GM18511 (cell line): Measurements from ENCODE around the gene HPS5.
"Not testable (repeated sequence)": the region's sequence is repeated elsewhere in the genome, so short reads cannot be mapped to it uniquely, and the experiment has no call there.

Source experiments
- ATAC-seq: cut with Tn5 transposase; IDR thresholded peaks from one replicate; pipeline ENCODE4 v1.9.1; 2021; ENCODE audit warnings: mild to moderate bottlenecking, moderate library complexity; ENCODE audit not compliant: unreplicated experiment

The HPS5 gene

GRCh38 chr11:18282626-18283025, 39.3 kb downstream of the HPS5 start:
- ATAC-seq, result no peak

- peak; percentile 91 for ATAC-seq
These were observed 41.4 kb downstream of the HPS5 start for GRCh38 chr11:18280438-18281045.

- ATAC-seq, result no peak
These were observed 44.2 kb downstream of the HPS5 start for GRCh38 chr11:18277565-18278271.

DNA sequence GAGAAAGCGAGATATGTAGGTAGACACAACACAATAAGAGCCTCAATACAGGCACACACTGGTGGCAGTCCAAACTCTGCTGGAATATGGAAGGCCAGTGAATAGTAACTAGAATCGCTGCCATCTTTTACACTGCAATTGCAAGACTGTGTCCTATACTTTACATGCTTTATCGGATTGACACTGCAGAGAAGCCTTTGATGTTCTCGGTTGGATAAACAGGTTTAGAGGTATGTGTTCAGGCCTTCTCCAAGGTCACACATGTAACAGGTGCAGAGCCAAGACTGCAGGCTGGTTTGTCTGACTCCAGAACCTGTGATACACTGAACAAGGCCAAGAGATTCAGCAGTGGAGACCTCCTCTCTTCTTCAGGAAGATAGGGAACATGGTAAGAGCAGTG, 50.7 kb downstream of the HPS5 start:
- no peak for ATAC-seq

GRCh38 chr11:18270102-18270501, 51.8 kb downstream of the HPS5 start:
- no peak for ATAC-seq

- not testable (repeated sequence) for ATAC-seq
These were observed 52.7 kb downstream of the HPS5 start for GRCh38 chr11:18269252-18269651.

DNA sequence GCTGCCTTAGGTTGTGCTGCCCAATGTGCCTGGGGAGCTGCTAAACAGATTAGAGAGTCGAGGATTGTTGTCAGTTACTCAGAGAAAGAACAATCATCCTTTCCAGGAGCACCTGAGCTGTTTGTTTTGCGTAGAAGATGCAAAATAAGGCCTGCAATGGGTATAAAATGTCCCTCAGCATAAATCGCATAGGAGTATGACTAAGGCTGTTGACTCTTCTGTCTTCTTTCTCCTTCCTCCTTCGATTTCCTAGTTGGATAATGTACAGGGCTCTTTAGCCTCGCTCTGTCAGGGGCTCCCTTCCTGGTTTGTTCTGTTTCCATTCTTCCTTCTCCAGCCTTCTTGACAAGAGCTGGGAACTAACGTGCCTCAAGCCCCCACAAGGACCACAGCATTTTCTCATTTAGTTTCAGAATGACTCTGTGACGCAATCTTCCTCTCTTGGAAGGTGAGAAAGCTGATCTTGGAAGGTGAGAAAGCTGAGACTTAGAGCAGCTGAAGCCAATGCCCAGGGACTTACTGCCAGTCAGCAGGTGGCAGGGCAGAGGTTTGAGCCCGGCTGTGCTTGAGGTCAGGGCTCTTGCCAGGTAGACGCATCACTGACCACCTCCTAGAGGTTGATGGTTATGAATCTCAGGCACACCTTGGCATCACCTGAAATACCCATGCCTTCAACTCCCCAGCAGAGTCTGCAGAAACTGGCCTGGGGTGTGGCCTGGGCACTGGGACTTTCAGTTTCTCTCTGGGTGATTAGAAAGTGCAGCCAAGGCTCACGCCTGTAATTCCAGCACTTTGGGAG, 54.4 kb downstream of the HPS5 start:
- ATAC-seq, result peak; percentile 77

- no peak for ATAC-seq
These were observed 56.0 kb downstream of the HPS5 start, which contains the start of gene SAA1 for GRCh38 chr11:18265949-18266348. Gene SAA1 (plus strand): TSS chr11:18266264. CDS start chr11:18266888, 624 bp downstream.

DNA sequence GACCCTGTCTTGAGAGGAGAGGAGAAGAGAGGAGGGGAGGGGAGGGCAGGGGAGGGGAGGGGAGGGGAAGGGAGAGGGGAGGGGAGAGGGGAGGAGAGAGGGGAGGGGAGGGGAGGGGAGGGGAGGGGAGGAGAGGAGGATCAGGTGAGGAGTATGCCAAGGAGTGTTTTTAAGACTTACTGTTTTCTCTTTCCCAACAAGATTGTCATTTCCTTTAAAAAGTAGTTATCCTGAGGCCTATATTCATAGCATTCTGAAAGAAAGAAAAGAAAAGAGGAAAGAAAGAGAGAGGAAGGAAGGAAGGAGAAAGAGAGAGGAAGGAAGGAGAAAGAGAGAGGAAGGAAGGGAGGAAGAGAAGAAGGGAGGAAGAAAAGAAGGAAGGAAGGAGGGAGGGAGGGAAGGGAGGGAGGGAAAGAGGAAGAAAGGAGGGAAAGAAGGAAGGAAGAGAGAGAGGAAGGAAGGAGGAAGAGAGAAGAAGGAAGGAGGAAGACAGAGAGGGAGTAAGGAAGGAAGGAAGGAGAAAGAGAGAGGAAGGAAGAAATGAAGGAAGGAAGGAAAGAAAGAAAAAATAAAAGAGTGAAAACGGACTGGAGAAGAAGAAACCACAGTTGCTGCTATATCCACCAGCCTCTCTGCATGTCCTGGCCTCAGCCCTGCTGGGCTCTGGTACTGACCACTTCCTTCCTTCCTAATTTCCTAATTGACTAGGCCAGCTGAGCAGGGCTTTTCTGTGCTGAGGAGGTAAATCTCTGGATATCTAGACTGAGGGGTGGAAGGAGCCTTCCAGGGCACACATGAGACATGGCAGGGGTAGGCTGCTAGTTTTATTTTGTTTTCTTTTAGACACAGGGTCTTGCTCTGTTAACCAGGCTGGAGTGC, 57.0 kb downstream of the HPS5 start:
- no peak for ATAC-seq

- peak; percentile 47 for ATAC-seq
These were observed 57.9 kb downstream of the HPS5 start for GRCh38 chr11:18264035-18264434.

- ATAC-seq, result not testable (repeated sequence)
These were observed 59.1 kb downstream of the HPS5 start for GRCh38 chr11:18262681-18263350.

GRCh38 chr11:18261721-18262120, 60.2 kb downstream of the HPS5 start:
- no peak for ATAC-seq

GRCh38 chr11:18259259-18259658, 62.7 kb downstream of the HPS5 start:
- ATAC-seq, result no peak

DNA sequence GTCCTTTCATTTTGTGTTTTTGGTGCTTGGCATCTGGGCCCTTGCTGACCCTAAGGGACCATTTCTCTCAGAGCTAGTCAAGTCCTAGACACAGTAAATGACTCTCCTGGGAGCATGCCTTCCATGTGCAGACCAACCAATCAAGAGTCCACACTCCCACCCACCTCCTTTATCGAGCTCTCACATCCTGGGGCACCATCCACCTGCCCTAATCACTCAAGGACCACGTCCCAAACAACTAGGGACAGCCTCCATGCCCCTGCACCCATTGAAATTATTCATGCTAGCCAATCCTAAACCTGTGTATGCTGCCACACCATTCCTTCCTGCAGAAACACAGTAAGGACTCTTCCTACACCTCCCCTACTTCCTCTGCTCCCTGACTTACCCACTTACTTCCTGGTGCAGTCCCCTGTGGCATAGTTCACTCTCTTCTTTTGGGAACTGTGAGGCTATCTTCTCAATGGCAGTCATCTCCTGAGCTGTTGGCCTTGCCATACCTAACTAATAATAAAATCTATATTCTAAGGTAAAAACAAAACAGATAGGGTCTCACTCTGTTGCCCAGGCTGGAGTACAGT, 67.1 kb downstream of the HPS5 start:
- ATAC-seq, result no peak

DNA sequence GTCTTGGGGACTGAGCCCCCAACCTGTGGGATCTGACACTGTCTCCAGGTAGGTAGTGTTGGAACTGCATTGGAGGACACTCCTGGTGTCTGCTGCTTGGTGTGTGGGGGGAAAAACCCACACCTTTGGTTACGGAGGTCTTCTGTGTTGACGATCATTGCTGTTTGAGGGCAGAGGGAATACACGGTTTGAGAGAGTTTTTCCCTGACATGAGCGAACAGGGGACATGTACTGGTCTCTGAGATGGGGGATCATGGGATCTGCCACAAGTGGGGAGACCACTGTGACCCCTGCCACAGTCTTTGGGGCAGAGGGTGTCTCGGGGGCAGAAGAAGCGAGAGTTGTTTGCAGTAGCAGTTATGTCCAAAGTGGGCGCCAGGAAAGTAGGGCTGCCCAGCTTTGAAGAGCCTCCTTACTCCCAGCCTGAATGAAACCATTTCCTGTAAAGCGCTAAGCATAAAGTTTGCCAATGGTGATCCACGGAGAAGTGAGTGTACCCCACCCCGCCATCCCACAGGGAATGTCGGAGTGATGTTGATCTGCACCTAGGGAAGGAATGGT, 68.1 kb downstream of the HPS5 start:
- ATAC-seq, result no peak

DNA sequence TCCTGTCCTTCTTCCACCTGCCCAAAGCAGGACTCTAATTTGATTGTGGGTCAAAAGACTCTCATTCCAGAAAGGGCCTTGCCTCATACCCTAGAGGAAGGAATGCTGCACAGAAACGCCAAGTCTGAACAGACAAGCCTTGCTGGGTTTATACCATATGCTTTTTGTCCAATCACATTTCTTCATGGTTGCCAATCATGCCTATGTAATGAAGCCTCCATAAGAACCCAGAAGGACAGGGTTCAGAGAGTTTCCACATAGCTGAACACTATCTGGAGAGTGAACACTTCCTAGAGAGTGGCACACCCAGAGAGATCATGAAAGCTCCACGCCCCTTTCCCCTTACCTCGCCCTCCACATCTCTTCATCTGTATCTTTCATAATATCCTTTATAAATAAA, 68.7 kb downstream of the HPS5 start:
- ATAC-seq, result no peak

GRCh38 chr11:18248561-18248960, 73.4 kb downstream of the HPS5 start, which contains the start of gene SAA2:
Gene SAA2 (minus strand): TSS chr11:18248668. CDS start chr11:18248011, 657 bp downstream.
- no peak for ATAC-seq

DNA sequence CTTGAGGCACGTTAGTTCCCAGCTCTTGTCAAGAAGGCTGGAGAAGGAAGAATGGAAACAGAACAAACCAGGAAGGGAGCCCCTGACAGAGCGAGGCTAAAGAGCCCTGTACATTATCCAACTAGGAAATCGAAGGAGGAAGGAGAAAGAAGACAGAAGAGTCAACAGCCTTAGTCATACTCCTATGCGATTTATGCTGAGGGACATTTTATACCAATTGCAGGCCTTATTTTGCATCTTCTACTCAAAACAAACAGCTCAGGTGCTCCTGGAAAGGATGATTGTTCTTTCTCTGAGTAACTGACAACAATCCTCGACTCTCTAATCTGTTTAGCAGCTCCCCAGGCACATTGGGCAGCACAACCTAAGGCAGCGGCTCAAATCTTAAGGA, 74.8 kb downstream of the HPS5 start:
- peak; percentile 31 for ATAC-seq

DNA sequence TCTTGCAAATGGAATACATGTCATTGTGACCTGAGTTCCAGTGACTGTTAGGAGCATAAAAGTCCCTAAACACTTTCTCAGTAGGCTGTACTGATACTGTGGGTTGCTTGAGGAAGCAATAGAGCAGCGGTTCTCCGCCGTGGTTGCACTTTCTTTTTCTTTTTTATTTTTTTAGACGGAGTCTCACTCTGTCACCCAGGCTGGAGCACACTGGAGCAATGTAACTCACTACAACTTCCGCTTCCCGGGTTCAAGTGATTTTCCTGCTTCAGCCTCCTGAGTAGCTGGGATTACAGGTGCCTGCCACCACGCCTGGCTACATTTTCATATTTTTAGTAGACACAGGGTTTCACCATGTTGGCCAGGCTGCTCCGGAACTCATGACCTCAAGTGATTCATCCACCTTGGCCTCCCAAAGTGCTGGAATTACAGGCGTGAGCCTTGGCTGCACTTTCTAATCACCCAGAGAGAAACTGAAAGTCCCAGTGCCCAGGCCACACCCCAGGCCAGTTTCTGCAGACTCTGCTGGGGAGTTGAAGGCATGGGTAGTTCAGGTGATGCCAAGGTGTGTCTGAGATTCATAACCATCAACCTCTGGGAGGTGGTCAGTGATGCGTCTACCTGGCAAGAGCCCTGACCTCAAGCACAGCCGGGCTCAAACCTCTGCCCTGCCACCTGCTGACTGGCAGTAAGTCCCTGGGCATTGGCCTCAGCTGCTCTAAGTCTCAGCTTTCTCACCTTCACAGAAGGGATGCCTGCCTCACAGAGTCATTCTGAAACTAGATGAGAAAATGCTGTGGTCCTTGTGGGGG, 75.4 kb downstream of the HPS5 start:
- peak; percentile 91 for ATAC-seq
